Thoracic aorta (tissue), 2 donors: ENCODE measurements around the gene TMEM30A. TPM values are rescaled to one million over a fixed set of nuclear protein-coding genes. Genes with fewer than 3 reads are reported as not detected.

Experiments used
- ATAC-seq: fragments of 150-250 bp; one replicate; pipeline ENCODE4 v1.8.0; 2017; ENCODE audit warnings: low read depth; ENCODE audit not compliant: insufficient number of reproducible peaks, low FRiP score
- DNase-seq: peaks from one replicate; pipeline ENCODE4 v3.0.0-alpha.2; 2020; ENCODE audit warnings: low spot score
- H3K27ac ChIP-seq, 2 donors: fragments of 200-600 bp; sonication (generic); 1 replicate in 1 of 2; 2 replicates in 1 of 2; pipeline ENCODE4 v1.5.1; 2016; ENCODE audit warnings: mild to moderate bottlenecking in 2 of 2, moderate library complexity in 2 of 2
- H3K27me3 ChIP-seq: fragments of 200-600 bp; sonication (generic); replicated peaks from 2 replicates; pipeline ENCODE4 v1.6.0; 2016; ENCODE audit warnings: mild to moderate bottlenecking; ENCODE audit not compliant: insufficient read depth
- H3K36me3 ChIP-seq: fragments of 200-600 bp; sonication (generic); one replicate; pipeline ENCODE4 v1.5.1; 2016
- H3K4me1 ChIP-seq, 2 donors: fragments of 200-600 bp; sonication (generic); 1 replicate in 1 of 2; 2 replicates in 1 of 2; pipeline versions ENCODE4 v1.5.1 to v1.6.0; 2016; ENCODE audit warnings: low read depth in 2 of 2, mild to moderate bottlenecking in 1 of 2; ENCODE audit not compliant: control insufficient read depth in 1 of 2
- H3K4me3 ChIP-seq: fragments of 200-600 bp; sonication (generic); 2 replicates; pipeline ENCODE4 v1.5.1; 2016; ENCODE audit warnings: mild to moderate bottlenecking
- H3K9me3 ChIP-seq: fragments of 200-600 bp; sonication (generic); 2 replicates; pipeline ENCODE4 v1.5.1; 2016
- total RNA-seq, 2 donors: library from RNA; depleted of rRNA; stranded (reverse); fragments of >200 nt; gene quantifications; one replicate each; pipeline versions ENCODE4 v1.1.0 to v1.2.3, GENCODE V29; 2016
- TF ChIP-seq, protein P1 (sequence below): fragments of 200-600 bp; sonication (generic); IDR thresholded peaks from one replicate; pipeline ENCODE4 v1.5.1; 2019; ENCODE audit warnings: antibody characterized with exemption

Gene TMEM30A
- total RNA-seq, 2 donors from 2014 or later, result 112 to 123 TPM

GRCh38 chr6:75280131-75280855, 4.3 kb downstream of the TMEM30A start:
- TF ChIP-seq, protein P1, sequence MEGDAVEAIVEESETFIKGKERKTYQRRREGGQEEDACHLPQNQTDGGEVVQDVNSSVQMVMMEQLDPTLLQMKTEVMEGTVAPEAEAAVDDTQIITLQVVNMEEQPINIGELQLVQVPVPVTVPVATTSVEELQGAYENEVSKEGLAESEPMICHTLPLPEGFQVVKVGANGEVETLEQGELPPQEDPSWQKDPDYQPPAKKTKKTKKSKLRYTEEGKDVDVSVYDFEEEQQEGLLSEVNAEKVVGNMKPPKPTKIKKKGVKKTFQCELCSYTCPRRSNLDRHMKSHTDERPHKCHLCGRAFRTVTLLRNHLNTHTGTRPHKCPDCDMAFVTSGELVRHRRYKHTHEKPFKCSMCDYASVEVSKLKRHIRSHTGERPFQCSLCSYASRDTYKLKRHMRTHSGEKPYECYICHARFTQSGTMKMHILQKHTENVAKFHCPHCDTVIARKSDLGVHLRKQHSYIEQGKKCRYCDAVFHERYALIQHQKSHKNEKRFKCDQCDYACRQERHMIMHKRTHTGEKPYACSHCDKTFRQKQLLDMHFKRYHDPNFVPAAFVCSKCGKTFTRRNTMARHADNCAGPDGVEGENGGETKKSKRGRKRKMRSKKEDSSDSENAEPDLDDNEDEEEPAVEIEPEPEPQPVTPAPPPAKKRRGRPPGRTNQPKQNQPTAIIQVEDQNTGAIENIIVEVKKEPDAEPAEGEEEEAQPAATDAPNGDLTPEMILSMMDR, result no peak
- DNase-seq (no peak), ATAC-seq (no peak)
- H3K4me1 ChIP-seq, result peaks cover 40 to 48% of the 10 kb centered on the region in 2 donors
- no peaks in the 10 kb centered on the region for H3K9me3 ChIP-seq
- peak overlapping the region; percentile 97 for H3K4me3 ChIP-seq
- no peaks in the 10 kb centered on the region for H3K36me3 ChIP-seq
- no peaks in the 10 kb centered on the region for H3K27me3 ChIP-seq
- no peak overlapping the region for H3K27ac ChIP-seq

GRCh38 chr6:75279418-75279817, 5.2 kb downstream of the TMEM30A start:
- Histone ChIP-seq H3K27me3 (no peaks in the 10 kb centered on the region), H3K4me3 (peak overlapping the region; percentile 17), H3K27ac (peak overlapping the region in 1 of 2 donors; percentile 19), H3K9me3 (no peaks in the 10 kb centered on the region), H3K4me1 (peaks cover 44 to 54% of the 10 kb centered on the region in 2 donors), H3K36me3 (no peaks in the 10 kb centered on the region)
- DNase-seq (no peak), ATAC-seq (no peak)
- TF ChIP-seq, protein P1, result no peak

- DNase-seq, result no peak
- peak overlapping the region; percentile 17 for H3K4me3 ChIP-seq
- H3K27ac ChIP-seq, result no peak overlapping the region
- no peaks in the 10 kb centered on the region for H3K36me3 ChIP-seq
- no peak for ATAC-seq
- H3K4me1 ChIP-seq, result peaks cover 44 to 63% of the 10 kb centered on the region in 2 donors
- no peaks in the 10 kb centered on the region for H3K9me3 ChIP-seq
- TF ChIP-seq, protein P1, result no peak
- no peaks in the 10 kb centered on the region for H3K27me3 ChIP-seq
These were observed 6.0 kb downstream of the TMEM30A start for GRCh38 chr6:75278474-75279077.

DNA sequence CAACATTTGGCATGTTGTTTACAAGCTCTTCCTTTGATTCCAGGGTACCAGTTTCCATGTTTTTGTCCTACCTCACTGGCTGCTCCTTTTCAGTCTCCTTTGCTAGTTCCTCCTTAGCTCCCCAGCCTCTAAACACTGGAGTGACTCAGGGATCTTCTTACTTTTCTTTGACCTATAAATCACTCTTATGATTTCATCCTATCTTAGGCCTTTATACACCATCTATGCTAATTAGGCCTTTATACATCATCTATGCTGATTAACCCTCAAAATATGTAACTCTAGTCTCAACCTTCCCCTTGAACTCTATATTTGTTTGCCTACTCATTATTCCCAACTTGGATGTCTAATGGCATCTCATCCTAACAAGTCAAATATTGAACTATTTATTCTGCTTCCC, 9.5 kb downstream of the TMEM30A start:
- H3K36me3 ChIP-seq, result no peaks in the 10 kb centered on the region
- no peak for DNase-seq
- H3K27ac ChIP-seq, result no peak overlapping the region
- H3K4me3 ChIP-seq, result no peak overlapping the region
- H3K27me3 ChIP-seq, result no peaks in the 10 kb centered on the region
- TF ChIP-seq, protein P1, result no peak
- ATAC-seq, result no peak
- no peaks in the 10 kb centered on the region for H3K9me3 ChIP-seq
- H3K4me1 ChIP-seq, result peaks cover 35 to 62% of the 10 kb centered on the region in 2 donors

DNA sequence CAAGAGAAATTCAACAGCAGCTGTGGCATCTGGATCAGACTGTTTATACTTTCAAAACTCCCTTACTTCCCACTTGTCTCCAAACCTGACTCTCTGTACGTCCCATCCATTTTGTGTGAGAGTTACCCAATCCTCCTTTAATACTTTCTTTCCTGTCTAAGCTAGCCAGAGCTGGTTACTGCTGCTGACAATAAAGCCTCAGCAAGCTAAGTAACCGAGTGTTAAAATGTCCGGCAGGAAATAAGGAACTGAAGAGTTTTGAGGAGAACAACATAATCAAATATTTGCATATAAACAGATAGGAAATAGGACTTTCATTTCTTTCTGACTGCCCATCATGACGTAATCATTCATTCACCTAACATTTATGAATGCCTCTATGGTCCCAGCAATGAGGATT, 11.6 kb downstream of the TMEM30A start:
- H3K4me1 ChIP-seq, result peaks cover 26 to 51% of the 10 kb centered on the region in 2 donors
- peak overlapping the region in 1 of 2 donors; percentile 57 for H3K27ac ChIP-seq
- no peak for ATAC-seq
- TF ChIP-seq, protein P1, result no peak
- peak overlapping the region; percentile 12 for H3K4me3 ChIP-seq
- H3K9me3 ChIP-seq, result no peaks in the 10 kb centered on the region
- no peaks in the 10 kb centered on the region for H3K27me3 ChIP-seq
- no peak for DNase-seq
- H3K36me3 ChIP-seq, result no peaks in the 10 kb centered on the region
